ENCODE measurements around the gene SLC39A9.

The SLC39A9 gene

GRCh38 chr14:69424149-69424923 is 25.8 kb downstream of the SLC39A9 start:
- FAIRE-seq (no peak), DNase-seq (ENCODE audit: insufficient read length, low spot score) (no peak)
- TF ChIP-seq POLR2A (IDR thresholded peaks at IDR 0.05; ENCODE audit: low read depth, low read length): no peak

- DNase-seq (ENCODE audit: insufficient read length, low spot score): no peak
- no peak for TF ChIP-seq POLR2A (IDR thresholded peaks at IDR 0.05; ENCODE audit: low read depth, low read length)
- FAIRE-seq: no peak
These were observed 29.1 kb downstream of the SLC39A9 start for GRCh38 chr14:69427596-69427995.

DNA sequence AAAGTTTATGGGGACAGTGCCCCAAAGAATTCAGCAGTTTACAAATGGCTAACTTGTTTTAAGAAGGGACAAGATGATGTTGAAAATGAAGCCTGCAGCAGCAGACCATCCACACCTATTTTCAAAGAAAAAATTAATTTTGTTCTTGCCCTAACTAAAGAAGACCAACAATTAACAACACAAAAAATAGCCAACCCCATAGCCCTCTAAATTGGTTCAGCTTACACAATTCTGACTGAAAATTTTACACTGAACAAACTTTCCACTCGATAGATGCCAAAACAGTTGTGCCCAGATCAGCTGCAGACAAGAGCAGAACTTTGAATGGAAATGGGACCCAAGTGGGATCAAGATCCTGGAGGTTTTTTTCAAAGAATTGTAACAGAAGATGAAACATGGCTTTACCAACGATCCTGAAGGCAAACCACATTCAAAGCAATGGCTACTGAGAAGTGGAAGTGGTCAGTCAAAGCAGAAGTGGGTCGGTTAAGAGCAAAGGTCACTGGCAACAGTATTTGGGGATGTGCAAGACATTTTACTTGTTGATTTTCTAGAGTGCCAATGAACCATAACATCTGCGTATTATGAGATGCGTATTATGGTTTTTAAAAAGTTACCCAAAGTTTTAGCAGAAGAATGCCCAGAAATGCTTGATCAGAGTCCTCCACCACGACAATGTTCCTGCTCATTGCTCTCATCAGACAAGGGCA is 30.0 kb downstream of the SLC39A9 start:
- TF ChIP-seq POLR2A (IDR thresholded peaks at IDR 0.05; ENCODE audit: low read depth, low read length): no peak
- FAIRE-seq: no peak
- DNase-seq (ENCODE audit: insufficient read length, low spot score): no peak

GRCh38 chr14:69429643-69430042 is 31.2 kb downstream of the SLC39A9 start:
- TF ChIP-seq POLR2A (IDR thresholded peaks at IDR 0.05; ENCODE audit: low read depth, low read length): no peak
- FAIRE-seq: no peak

DNA sequence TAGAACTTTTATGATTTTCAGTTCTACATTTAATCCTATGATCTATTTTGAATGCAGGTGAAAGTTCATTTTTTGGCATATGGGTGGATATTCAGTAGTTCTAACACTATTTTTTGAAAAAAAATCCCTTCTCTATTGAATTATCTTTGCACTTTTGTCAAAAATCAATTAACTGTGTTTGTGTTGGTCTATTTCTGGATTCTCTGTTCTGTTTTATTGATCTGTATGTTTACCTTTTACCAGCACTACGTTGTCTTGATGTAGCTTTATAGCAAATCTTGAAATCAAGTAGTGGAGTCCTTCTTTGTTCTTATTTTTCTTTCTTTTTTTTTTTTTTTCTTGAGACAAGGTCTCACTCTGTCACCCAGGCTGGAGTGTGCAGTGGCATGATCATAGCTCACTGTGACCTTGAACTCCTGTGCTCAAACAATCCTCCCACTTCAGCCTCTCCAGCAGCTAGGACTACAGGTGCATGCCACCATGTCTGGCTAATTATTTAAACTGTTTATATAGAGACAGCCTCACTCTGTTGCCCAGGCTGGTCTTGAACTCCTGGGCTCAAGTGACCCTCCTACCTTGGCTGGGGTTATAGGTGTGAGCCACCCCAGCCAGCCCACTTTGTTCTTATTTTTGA is 31.9 kb downstream of the SLC39A9 start:
- DNase-seq (ENCODE audit: insufficient read length, low spot score) (no peak), FAIRE-seq (no peak)
- no peak for TF ChIP-seq POLR2A (IDR thresholded peaks at IDR 0.05; ENCODE audit: low read depth, low read length)

More at GRCh38 chr14:69429643-69430042, 31.2 kb downstream of the SLC39A9 start:
- DNase-seq (ENCODE audit: insufficient read length, low spot score): no peak

- FAIRE-seq: no peak
- DNase-seq (ENCODE audit: insufficient read length, low spot score): no peak
- TF ChIP-seq POLR2A (IDR thresholded peaks at IDR 0.05; ENCODE audit: low read depth, low read length): no peak
These were observed 33.9 kb downstream of the SLC39A9 start for GRCh38 chr14:69432364-69432763.

GRCh38 chr14:69439521-69440270 is 41.2 kb downstream of the SLC39A9 start:
- DNase-seq (ENCODE audit: insufficient read length, low spot score): no peak
- no peak for FAIRE-seq
- no peak for TF ChIP-seq POLR2A (IDR thresholded peaks at IDR 0.05; ENCODE audit: low read depth, low read length)

GRCh38 chr14:69441948-69442347 is 43.5 kb downstream of the SLC39A9 start:
- no peak for FAIRE-seq
- no peak for DNase-seq (ENCODE audit: insufficient read length, low spot score)
- TF ChIP-seq POLR2A (IDR thresholded peaks at IDR 0.05; ENCODE audit: low read depth, low read length): no peak

DNA sequence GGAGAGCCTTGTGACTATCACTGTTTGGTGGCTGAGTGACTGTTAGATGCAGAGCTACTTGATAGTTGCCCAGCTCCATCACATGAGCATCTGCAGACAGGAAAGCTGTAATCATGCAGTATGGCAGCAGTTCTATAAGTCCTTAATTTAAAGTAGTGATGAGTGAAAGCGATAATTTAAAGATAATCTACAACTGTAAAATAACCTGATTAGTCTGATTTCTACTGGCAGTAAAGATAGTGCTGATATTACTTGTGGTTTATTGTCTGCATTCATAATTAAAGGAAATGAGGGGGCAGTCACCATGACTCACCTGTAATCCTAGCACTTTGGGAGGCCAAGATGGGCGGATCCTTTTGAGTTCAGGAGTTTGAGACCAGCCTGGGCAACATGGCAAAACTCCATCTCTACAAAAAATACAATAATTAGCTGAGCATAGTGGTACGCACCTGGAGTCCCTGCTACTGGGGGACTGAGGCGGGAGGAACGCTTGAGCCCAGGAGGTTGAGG is 44.9 kb downstream of the SLC39A9 start:
- no peak for FAIRE-seq
- no peak for TF ChIP-seq POLR2A (IDR thresholded peaks at IDR 0.05; ENCODE audit: low read depth, low read length)
- DNase-seq (ENCODE audit: insufficient read length, low spot score): no peak

GRCh38 chr14:69449216-69449615 is 50.7 kb downstream of the SLC39A9 start:
- DNase-seq (ENCODE audit: insufficient read length, low spot score) (no peak), FAIRE-seq (no peak)
- no peak for TF ChIP-seq POLR2A (IDR thresholded peaks at IDR 0.05; ENCODE audit: low read depth, low read length)

- DNase-seq (ENCODE audit: insufficient read length, low spot score) (no peak), FAIRE-seq (no peak)
- TF ChIP-seq POLR2A (IDR thresholded peaks at IDR 0.05; ENCODE audit: low read depth, low read length): no peak
These were observed 53.4 kb downstream of the SLC39A9 start for GRCh38 chr14:69451941-69452340.

DNA sequence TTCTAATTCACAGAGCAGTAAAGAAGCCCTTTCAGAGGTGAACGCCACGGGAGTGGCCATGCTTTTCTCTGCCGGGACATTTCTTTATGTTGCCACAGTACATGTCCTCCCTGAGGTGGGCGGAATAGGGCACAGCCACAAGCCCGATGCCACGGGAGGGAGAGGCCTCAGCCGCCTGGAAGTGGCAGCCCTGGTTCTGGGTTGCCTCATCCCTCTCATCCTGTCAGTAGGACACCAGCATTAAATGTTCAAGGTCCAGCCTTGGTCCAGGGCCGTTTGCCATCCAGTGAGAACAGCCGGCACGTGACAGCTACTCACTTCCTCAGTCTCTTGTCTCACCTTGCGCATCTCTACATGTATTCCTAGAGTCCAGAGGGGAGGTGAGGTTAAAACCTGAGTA is 59.9 kb downstream of the SLC39A9 start:
- TF ChIP-seq POLR2A (IDR thresholded peaks at IDR 0.05; ENCODE audit: low read depth, low read length): no peak
- FAIRE-seq (no peak), DNase-seq (ENCODE audit: insufficient read length, low spot score) (no peak)

- FAIRE-seq: no peak
- DNase-seq (ENCODE audit: insufficient read length, low spot score): no peak
- no peak for TF ChIP-seq POLR2A (IDR thresholded peaks at IDR 0.05; ENCODE audit: low read depth, low read length)
These were observed 60.6 kb downstream of the SLC39A9 start for GRCh38 chr14:69459122-69459521.
